IMR-90 (cell line): Measurements from ENCODE around the gene SREK1. TPM values are rescaled to one million over a fixed set of nuclear protein-coding genes. Genes with fewer than 3 reads are reported as not detected.

ENCODE experiments used
- ATAC-seq: fragments of 200-7000 bp; cut with Tn5 transposase; 2 replicates; pipeline ENCODE4 v1.9.1; 2020; ENCODE audit warnings: low read depth, mild to moderate bottlenecking, moderate library complexity
- BruUV-seq: library from RNA; stranded (reverse); fragments of 400-500 nt; replicated peaks from 2 replicates; lab custom pipeline; 2021; lab: Mats Ljungman, UMichigan
- CTCF ChIA-PET: fragments of 300-600 bp; formaldehyde crosslinking; extraction: SDS; loops from one replicate; lab custom pipeline; 2021; ENCODE audit warnings: antibody characterized with exemption; lab: Yijun Ruan, JAX
- POLR2A ChIA-PET: fragments of 300-600 bp; sonication (Branson Sonifier 250); formaldehyde crosslinking; loops from one replicate; lab custom pipeline; 2022; ENCODE audit warnings: antibody characterized with exemption; ENCODE audit not compliant: unreplicated experiment; lab: Charles Lee
- DNase-seq: peaks from one replicate; pipeline ENCODE4 v3.0.0; 2013
- H2AFZ ChIP-seq: replicated peaks from 2 replicates; pipeline ENCODE3; 2013; ENCODE audit warnings: low read length, mild to moderate bottlenecking; ENCODE audit not compliant: poor library complexity
- H2AK5ac ChIP-seq: 2 replicates; pipeline ENCODE4 v1.6.1; 2013; ENCODE audit warnings: low read depth, low read length, inconsistent platforms
- H2AK9ac ChIP-seq: replicated peaks from 2 replicates; pipeline ENCODE3; 2013; ENCODE audit warnings: mild to moderate bottlenecking, low read depth, low read length, moderate library complexity; ENCODE audit not compliant: poor library complexity
- H2BK120ac ChIP-seq: 2 replicates; pipeline ENCODE4 v1.6.1; 2013; ENCODE audit warnings: low read depth, low read length, inconsistent platforms
- H2BK15ac ChIP-seq: 3 replicates; pipeline ENCODE4 v1.6.1; 2013; ENCODE audit warnings: low read depth, low read length, inconsistent platforms
- H2BK20ac ChIP-seq: 2 replicates; pipeline ENCODE4 v1.6.1; 2013; ENCODE audit warnings: low read depth, mild to moderate bottlenecking, inconsistent platforms, low read length, moderate library complexity
- H2BK5ac ChIP-seq: 2 replicates; pipeline ENCODE4 v1.6.1; 2013; ENCODE audit warnings: mild to moderate bottlenecking, low read depth, low read length, inconsistent platforms; ENCODE audit not compliant: poor library complexity, severe bottlenecking
- H3K14ac ChIP-seq: replicated peaks from 2 replicates; pipeline ENCODE4 v1.6.1; 2013; ENCODE audit warnings: low read depth, low read length, inconsistent platforms
- H3K18ac ChIP-seq: 2 replicates; pipeline ENCODE4 v1.6.1; 2013; ENCODE audit warnings: low read depth, low read length, control low read depth
- H3K23ac ChIP-seq: 2 replicates; pipeline ENCODE4 v1.6.1; 2013; ENCODE audit warnings: low read depth, low read length, inconsistent platforms
- H3K27ac ChIP-seq: 2 replicates; pipeline ENCODE4 v1.5.1; 2013; ENCODE audit warnings: mild to moderate bottlenecking, control low read depth, low read length; ENCODE audit not compliant: insufficient read depth
- H3K27me3 ChIP-seq: 2 replicates; pipeline ENCODE4 v1.6.1; 2013; ENCODE audit warnings: low read length; ENCODE audit not compliant: control insufficient read depth, insufficient read depth
- H3K36me3 ChIP-seq: 2 replicates; pipeline ENCODE4 v1.6.1; 2013; ENCODE audit warnings: low read length, mixed read lengths; ENCODE audit not compliant: control insufficient read depth, insufficient read depth
- H3K4ac ChIP-seq: 2 replicates; pipeline ENCODE4 v1.6.1; 2013; ENCODE audit warnings: low read depth, low read length, inconsistent platforms
- H3K4me1 ChIP-seq: 2 replicates; pipeline ENCODE4 v1.6.1; 2013; ENCODE audit warnings: low read length, mixed read lengths; ENCODE audit not compliant: control insufficient read depth, insufficient read depth
- H3K4me2 ChIP-seq: 2 replicates; pipeline ENCODE4 v1.6.1; 2013; ENCODE audit warnings: low read depth, mild to moderate bottlenecking, control low read depth, low read length, moderate library complexity
- H3K4me3 ChIP-seq: 2 replicates; pipeline ENCODE4 v1.5.1; 2013; ENCODE audit warnings: low read depth, mild to moderate bottlenecking, control low read depth, low read length, moderate library complexity; ENCODE audit not compliant: insufficient read depth
- H3K56ac ChIP-seq: 2 replicates; pipeline ENCODE4 v1.6.1; 2013; ENCODE audit warnings: low read length, inconsistent platforms; ENCODE audit not compliant: insufficient read depth; ENCODE audit errors: extremely low read depth
- H3K79me1 ChIP-seq, 2 experiments: 2 replicates each; pipeline ENCODE4 v1.6.1; 2013; ENCODE audit warnings: low read length in 2 of 2, inconsistent platforms in 1 of 2, low read depth in 1 of 2
- H3K9ac ChIP-seq: 2 replicates; pipeline ENCODE4 v1.6.1; 2013; ENCODE audit warnings: low read depth, low read length, control low read depth
- H3K9me1 ChIP-seq: 2 replicates; pipeline ENCODE4 v1.6.1; 2013; ENCODE audit warnings: low read length, inconsistent platforms; ENCODE audit not compliant: insufficient read depth
- H3K9me3 ChIP-seq: 2 replicates; pipeline ENCODE4 v1.6.1; 2013; ENCODE audit warnings: low read length; ENCODE audit not compliant: control insufficient read depth, insufficient read depth
- H4K20me1 ChIP-seq: 2 replicates; pipeline ENCODE4 v1.6.1; 2013; ENCODE audit warnings: low read length, inconsistent platforms; ENCODE audit not compliant: insufficient read depth
- H4K5ac ChIP-seq: 2 replicates; pipeline ENCODE4 v1.6.1; 2013; ENCODE audit warnings: mild to moderate bottlenecking, low read depth, low read length, control low read depth
- H4K8ac ChIP-seq, 2 experiments: 2 replicates each; pipeline ENCODE4 v1.6.1; 2013; ENCODE audit warnings: low read depth in 2 of 2, low read length in 2 of 2, control low read depth in 1 of 2, inconsistent platforms in 1 of 2
- H4K91ac ChIP-seq: 2 replicates; pipeline ENCODE4 v1.6.1; 2013; ENCODE audit warnings: low read depth, low read length, inconsistent platforms; ENCODE audit not compliant: insufficient read depth
- MXI1 ChIP-seq: IDR thresholded peaks from 2 replicates; pipeline ENCODE4 v1.6.1; 2012; ENCODE audit warnings: low read depth, mild to moderate bottlenecking, low read length, moderate library complexity, borderline replicate concordance
- NFE2L2 ChIP-seq: fragments of 150-350 bp; IDR thresholded peaks from 2 replicates; pipeline ENCODE4 v1.6.1; 2016; ENCODE audit warnings: low read depth, mild to moderate bottlenecking, low read length
- RAD21 ChIP-seq: IDR thresholded peaks from 2 replicates; pipeline ENCODE4 v1.6.1; 2012; ENCODE audit warnings: low read length, improper control_type of control experiment
- RCOR1 ChIP-seq: IDR thresholded peaks from 2 replicates; pipeline ENCODE4 v1.6.1; 2012; ENCODE audit warnings: mild to moderate bottlenecking, low read length, improper control_type of control experiment; ENCODE audit not compliant: insufficient replicate concordance
- SMC3 ChIP-seq: fragments of 150-350 bp; IDR thresholded peaks from 2 replicates; pipeline ENCODE4 v1.6.1; 2016; ENCODE audit warnings: low read depth, mild to moderate bottlenecking, antibody characterized with exemption, low read length, moderate library complexity
- WGBS, 2 experiments: methylation state at CpG; one replicate each; pipeline versions ENCODE4 v1.1.5 to v1.1.7; 2013; ENCODE audit warnings: missing lambda C conversion rate in 2 of 2; ENCODE audit not compliant: insufficient read length in 1 of 2; ENCODE audit errors: extremely low coverage in 2 of 2; 5-methylcytosine and 5-hydroxymethylcytosine counted together
- dilution Hi-C: fragments of 300-500 bp; cut with HindIII; formaldehyde crosslinking; loops from one replicate; pipeline ENCODE4 v1.14.3; 2018; ENCODE audit warnings: low sequenced_read_pairs; ENCODE audit not compliant: unreplicated experiment
- in situ Hi-C: fragments of 300-500 bp; cut with MboI; formaldehyde crosslinking; loops from 3 replicates; pipeline ENCODE4 v1.14.3; 2019; ENCODE audit warnings: low sequenced_read_pairs, inconsistent platforms, mixed read lengths
- intact Hi-C: fragments of 100-400 bp; cut with micrococcal nuclease; formaldehyde crosslinking; loops from 2 replicates; pipeline ENCODE4 v1.10.0; 2022
- polyA plus RNA-seq, 3 experiments: library from polyadenylated mRNA; depleted of rRNA; stranded (reverse); fragments of >200 nt; gene quantifications; 2 replicates each; pipeline ENCODE4 v1.2.3, GENCODE V29; 2012; ENCODE audit warnings: low replicate concordance in 1 of 3
- total RNA-seq: library from RNA; depleted of rRNA; stranded (reverse); fragments of >200 nt; gene quantifications from 2 replicates; pipeline ENCODE4 v1.2.3, GENCODE V29; 2012

SREK1 gene
- total and polyA plus RNA-seq, 2 of the 4 experiments (the other 2 are of a cell fraction), result 23.0 to 36.2 TPM

GRCh38 chr5:66207800-66208561 is 63.9 kb downstream of the SREK1 start:
- POLR2A ChIA-PET, result no interaction called here
- no peak overlapping the region for H2BK15ac ChIP-seq
- H3K27me3 ChIP-seq, result peaks cover 2% of the 10 kb centered on the region; the same call in 1 of the 2 replicates
- DNase-seq (no peak), ATAC-seq (0 out of 2 replicates have a peak, but pooled peaks have one; percentile 35)
- no peak overlapping the region for H3K14ac ChIP-seq
- H3K27ac ChIP-seq, result no peak overlapping the region
- no TSS peak for BruUV-seq
- H2BK120ac ChIP-seq, result no peak overlapping the region
- no peak overlapping the region for H4K8ac ChIP-seq
- no peak overlapping the region for H3K4me2 ChIP-seq
- no peaks in the 10 kb centered on the region for H3K9me3 ChIP-seq
- H2BK5ac ChIP-seq, result no peak overlapping the region
- no peaks in the 10 kb centered on the region for H3K79me1 ChIP-seq
- CTCF ChIA-PET, result no interaction called here
- no peak overlapping the region for H3K9ac ChIP-seq
- H3K4ac ChIP-seq, result no peak overlapping the region
- no peak overlapping the region for H2BK20ac ChIP-seq
- no peak overlapping the region for H4K91ac ChIP-seq
- H3K36me3 ChIP-seq, result no peaks in the 10 kb centered on the region
- intact Hi-C loops (no loop called here), in situ Hi-C loops (no loop called here), dilution Hi-C loops (no loop called here)
- no peak overlapping the region for H3K56ac ChIP-seq
- H3K18ac ChIP-seq, result no peak overlapping the region
- no peak for TF ChIP-seq MXI1
- no peak for TF ChIP-seq SMC3
- no peak for TF ChIP-seq RAD21
- TF ChIP-seq NFE2L2, result no peak
- TF ChIP-seq RCOR1, result no peak
- H3K23ac ChIP-seq, result no peak overlapping the region
- no peaks in the 10 kb centered on the region for H4K20me1 ChIP-seq
- H4K5ac ChIP-seq, result no peak overlapping the region
- WGBS, 2 experiments, result 61% methylated on average over 3 of the region's 10 CpGs; no CpG with 5 or more reads in 1 of the 2 experiments
- no peaks in the 10 kb centered on the region for H3K9me1 ChIP-seq
- H2AK9ac ChIP-seq, result no peak overlapping the region
- H2AK5ac ChIP-seq, result no peak overlapping the region
- H3K4me1 ChIP-seq, result no peaks in the 10 kb centered on the region
- H2AFZ ChIP-seq, result no peak overlapping the region
- H3K4me3 ChIP-seq, result no peak overlapping the region
